Stimulated activated CD4-positive, alpha-beta T cell treated with anti-CD3 and anti-CD28 coated beads, Interleukin-4, amount 100 ng/mL, for 4 hours (primary cell): Measurements from ENCODE around the gene SMIM38.

Experiments
- DNase-seq, 2 experiments: peaks; one replicate each; pipeline ENCODE4 v3.0.0-alpha.2; 2020

SMIM38 gene

GRCh38 chr11:69189059-69189458 lies 33.3 kb downstream of the SMIM38 start:
- no peak for DNase-seq

- DNase-seq = no peak
These were observed 35.2 kb downstream of the SMIM38 start for GRCh38 chr11:69190796-69191536.

- DNase-seq = no peak
These were observed 36.6 kb downstream of the SMIM38 start for GRCh38 chr11:69192301-69192721.

GRCh38 chr11:69193151-69193550 lies 37.4 kb downstream of the SMIM38 start:
- no peak for DNase-seq

GRCh38 chr11:69193629-69194028 lies 37.9 kb downstream of the SMIM38 start:
- no peak for DNase-seq

GRCh38 chr11:69194396-69194795 lies 38.7 kb downstream of the SMIM38 start:
- DNase-seq = no peak

- no peak for DNase-seq
These were observed 39.2 kb downstream of the SMIM38 start for GRCh38 chr11:69194956-69195355.

- no peak for DNase-seq
These were observed 40.4 kb downstream of the SMIM38 start for GRCh38 chr11:69195824-69196782.

GRCh38 chr11:69196783-69197169 lies 41.0 kb downstream of the SMIM38 start:
- no peak for DNase-seq

- no peak for DNase-seq
These were observed 43.3 kb downstream of the SMIM38 start for GRCh38 chr11:69198891-69199582.

GRCh38 chr11:69199583-69200315 lies 44.0 kb downstream of the SMIM38 start:
- no peak for DNase-seq

GRCh38 chr11:69200331-69201065 lies 44.8 kb downstream of the SMIM38 start:
- DNase-seq = no peak

- no peak for DNase-seq
These were observed 45.3 kb downstream of the SMIM38 start for GRCh38 chr11:69201066-69201365.

GRCh38 chr11:69201764-69202370 lies 46.1 kb downstream of the SMIM38 start:
- DNase-seq = no peak

GRCh38 chr11:69202511-69203221 lies 46.9 kb downstream of the SMIM38 start:
- DNase-seq = no peak

- no peak for DNase-seq
These were observed 47.6 kb downstream of the SMIM38 start for GRCh38 chr11:69203381-69203780.

- DNase-seq = no peak
These were observed 48.1 kb downstream of the SMIM38 start for GRCh38 chr11:69203901-69204245.

- no peak for DNase-seq
These were observed 48.7 kb downstream of the SMIM38 start for GRCh38 chr11:69204246-69204940.

- no peak for DNase-seq
These were observed 49.4 kb downstream of the SMIM38 start for GRCh38 chr11:69204941-69205742.
